ENCODE data around the gene PYCR2. TPM values are rescaled to one million over a fixed set of nuclear protein-coding genes. Genes with fewer than 3 reads are reported as not detected.

Gene PYCR2
- total RNA-seq, 1 experiment from 2014 or later = 173 TPM

- Mint-ChIP-seq H3K36me3 (ENCODE audit: insufficient read depth, unreplicated experiment) (no peaks in the 10 kb centered on the region), H3K9me3 (ENCODE audit: unreplicated experiment) (no peaks in the 10 kb centered on the region), H3K27ac (ENCODE audit: low read depth, unreplicated experiment) (no peak overlapping the region), H3K4me3 (ENCODE audit: unreplicated experiment) (no peak overlapping the region), H3K27me3 (ENCODE audit: insufficient read depth, unreplicated experiment) (no peaks in the 10 kb centered on the region), H3K4me1 (ENCODE audit: insufficient read depth, unreplicated experiment) (no peaks in the 10 kb centered on the region)
- DNase-seq (ENCODE audit: unreplicated experiment) = no peak
- ChIA-PET POLR2A (interaction anchor here (0.8 to 3.7 kb wide), 3 partner anchors 15 to 125 kb away, joined by 3 to 15 read pairs (median 4); partner anchors contain the start of genes LEFTY1 and TMEM63A), CTCF (interaction anchor here (1.1 to 2.0 kb wide), 4 partner anchors 21 to 250 kb away, joined by 3 to 8 read pairs (median 4); partner anchors contain the start of gene TMEM63A)
- no TSS peak for BruUV-seq (replicated peaks)
- intact Hi-C loops (cut with micrococcal nuclease) = no loop called here
- no peak for TF ChIP-seq CTCF (IDR thresholded peaks at IDR 0.05; ENCODE audit: unreplicated experiment)
Measured at GRCh38 chr1:225903623-225904022, 20.4 kb downstream of the PYCR2 start.

GRCh38 chr1:225899044-225899925, 24.8 kb downstream of the PYCR2 start:
- Mint-ChIP-seq H3K9me3 (ENCODE audit: unreplicated experiment) (no peaks in the 10 kb centered on the region), H3K4me3 (ENCODE audit: unreplicated experiment) (no peak overlapping the region), H3K27me3 (ENCODE audit: insufficient read depth, unreplicated experiment) (no peaks in the 10 kb centered on the region), H3K36me3 (ENCODE audit: insufficient read depth, unreplicated experiment) (no peaks in the 10 kb centered on the region), H3K4me1 (ENCODE audit: insufficient read depth, unreplicated experiment) (peaks cover 17% of the 10 kb centered on the region), H3K27ac (ENCODE audit: low read depth, unreplicated experiment) (no peak overlapping the region)
- DNase-seq (ENCODE audit: unreplicated experiment) = no peak
- no peak for TF ChIP-seq CTCF (IDR thresholded peaks at IDR 0.05; ENCODE audit: unreplicated experiment)
- intact Hi-C loops (cut with micrococcal nuclease) = no loop called here
- POLR2A ChIA-PET = interaction anchor here (0.8 to 2.9 kb wide), 3 partner anchors 16 to 121 kb away, joined by 3 to 19 read pairs (median 10); partner anchors contain the start of genes PYCR2 and SRP9
- CTCF ChIA-PET = interaction anchor here (0.6 to 1.3 kb wide), 4 partner anchors 22 to 425 kb away, joined by 3 to 4 read pairs (median 4); no protein-coding TSS in a partner anchor
- BruUV-seq (replicated peaks) = no TSS peak

DNA sequence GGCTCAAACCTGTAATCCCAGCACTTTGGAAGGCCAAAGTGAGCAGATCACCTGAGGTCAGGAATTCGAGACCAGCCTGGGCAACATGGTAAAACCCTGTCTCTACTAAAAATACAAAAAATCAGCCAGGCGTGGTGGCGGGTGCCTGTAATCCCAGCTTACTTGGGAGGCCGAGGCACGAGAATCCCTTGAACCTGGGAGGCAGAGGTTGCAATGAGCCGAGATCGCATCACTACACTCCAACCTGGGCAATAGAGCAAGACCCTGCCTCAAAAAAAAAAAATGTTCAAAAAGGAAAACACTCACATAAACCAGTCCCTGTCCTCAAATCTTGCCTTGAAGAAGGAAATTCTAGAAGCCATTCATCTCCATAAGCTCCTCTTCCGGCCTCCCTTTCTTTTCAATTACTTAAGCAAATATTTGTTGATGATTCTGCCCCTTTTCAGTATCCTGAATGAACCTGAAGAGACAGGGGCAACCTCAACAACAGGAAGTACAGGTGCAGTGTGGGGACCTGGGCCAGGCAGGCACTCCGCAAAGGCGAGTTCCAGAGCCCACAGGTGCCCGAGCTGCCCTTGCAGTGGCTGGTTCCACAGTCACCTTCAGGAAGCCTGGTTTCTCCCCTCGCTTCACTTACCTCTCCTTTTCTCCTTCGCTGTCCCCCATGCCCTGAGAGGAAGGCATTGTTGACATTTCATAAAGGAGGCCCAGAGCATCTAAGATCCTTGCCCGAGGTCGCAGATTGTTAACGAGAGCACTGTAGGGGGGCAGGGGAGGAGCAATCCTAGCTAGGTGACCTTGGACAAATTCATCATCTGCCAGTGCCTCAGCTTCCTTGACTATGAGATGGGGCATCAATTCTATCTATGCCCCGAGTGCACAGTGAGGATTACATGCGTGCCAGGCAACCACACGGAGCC, 26.2 kb downstream of the PYCR2 start:
- Mint-ChIP-seq H3K36me3 (ENCODE audit: insufficient read depth, unreplicated experiment) (no peaks in the 10 kb centered on the region), H3K4me3 (ENCODE audit: unreplicated experiment) (no peak overlapping the region), H3K27ac (ENCODE audit: low read depth, unreplicated experiment) (peak overlapping the region; percentile 78), H3K27me3 (ENCODE audit: insufficient read depth, unreplicated experiment) (no peaks in the 10 kb centered on the region), H3K9me3 (ENCODE audit: unreplicated experiment) (no peaks in the 10 kb centered on the region), H3K4me1 (ENCODE audit: insufficient read depth, unreplicated experiment) (peaks cover 17% of the 10 kb centered on the region)
- DNase-seq (ENCODE audit: unreplicated experiment) = no peak
- no TSS peak for BruUV-seq (replicated peaks)
- ChIA-PET POLR2A (interaction anchor here (0.6 to 2.9 kb wide), 17 partner anchors 8 to 346 kb away, joined by 3 to 30 read pairs (median 5); partner anchors contain the start of genes LEFTY1, PYCR2, SRP9 and TMEM63A), CTCF (interaction anchor here (0.6 to 2.7 kb wide), 6 partner anchors 9 to 417 kb away, joined by 3 to 14 read pairs (median 3); partner anchors contain the start of genes LEFTY1 and TMEM63A)
- TF ChIP-seq CTCF (IDR thresholded peaks at IDR 0.05; ENCODE audit: unreplicated experiment) = no peak
- intact Hi-C loops (cut with micrococcal nuclease) = no loop called here

Measured in MCF 10A (cell line).